NCI-H2227 (cell line): Measurements from ENCODE around the gene ZFHX3.

Experiments used
- DNase-seq: peaks from one replicate; lab custom pipeline; 2025; ENCODE audit not compliant: unreplicated experiment; lab: John Stamatoyannopoulos, UW

ZFHX3 gene

GRCh38 chr16:72911971-72912370 lies 136.0 kb downstream of the ZFHX3 start:
- no peak for DNase-seq

DNA sequence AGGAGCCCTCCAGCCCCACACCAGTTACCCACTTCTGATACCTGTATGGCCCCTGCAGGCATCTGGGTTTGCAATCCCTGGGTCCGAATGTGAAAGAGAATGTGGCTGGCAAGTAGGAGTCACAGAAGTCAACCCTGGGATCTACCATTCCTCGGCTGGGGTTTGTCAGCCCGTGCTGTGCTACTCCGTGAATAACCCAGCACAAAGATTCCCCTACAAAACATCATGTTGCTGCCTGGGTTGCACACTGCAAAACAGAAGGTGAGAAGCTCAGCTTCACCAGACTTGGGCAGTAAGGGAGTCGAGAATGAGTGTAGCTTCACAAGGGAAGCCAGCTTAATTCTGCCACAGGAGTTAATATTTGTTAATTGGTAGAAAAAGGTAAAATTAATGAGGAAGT lies 137.1 kb downstream of the ZFHX3 start:
- no peak for DNase-seq

- DNase-seq, result no peak
These were observed 137.5 kb downstream of the ZFHX3 start for GRCh38 chr16:72910381-72910780.

DNA sequence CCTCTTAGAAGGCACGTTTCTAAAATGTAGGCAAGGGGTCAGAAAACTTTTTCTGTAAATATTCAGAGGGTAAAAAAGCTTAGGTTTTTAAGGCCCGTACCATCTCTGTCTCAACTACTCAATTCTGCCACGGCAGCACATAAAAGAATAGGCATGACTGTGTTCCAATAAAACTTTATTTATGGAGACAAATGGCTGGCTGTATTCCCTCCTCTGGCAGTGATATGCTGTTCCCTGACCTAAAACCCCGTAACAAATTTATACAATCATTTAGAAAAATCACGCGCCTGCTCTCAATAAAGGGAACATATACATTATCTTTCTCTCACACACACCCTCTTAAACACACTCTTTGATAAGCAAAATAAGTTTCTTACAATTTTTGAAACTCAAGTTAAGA lies 138.7 kb downstream of the ZFHX3 start:
- no peak for DNase-seq

- peak; percentile 7 for DNase-seq
These were observed 139.4 kb downstream of the ZFHX3 start for GRCh38 chr16:72908362-72909167.

GRCh38 chr16:72905581-72905980 lies 142.3 kb downstream of the ZFHX3 start:
- no peak for DNase-seq

GRCh38 chr16:72903176-72903575 lies 144.8 kb downstream of the ZFHX3 start:
- no peak for DNase-seq

DNA sequence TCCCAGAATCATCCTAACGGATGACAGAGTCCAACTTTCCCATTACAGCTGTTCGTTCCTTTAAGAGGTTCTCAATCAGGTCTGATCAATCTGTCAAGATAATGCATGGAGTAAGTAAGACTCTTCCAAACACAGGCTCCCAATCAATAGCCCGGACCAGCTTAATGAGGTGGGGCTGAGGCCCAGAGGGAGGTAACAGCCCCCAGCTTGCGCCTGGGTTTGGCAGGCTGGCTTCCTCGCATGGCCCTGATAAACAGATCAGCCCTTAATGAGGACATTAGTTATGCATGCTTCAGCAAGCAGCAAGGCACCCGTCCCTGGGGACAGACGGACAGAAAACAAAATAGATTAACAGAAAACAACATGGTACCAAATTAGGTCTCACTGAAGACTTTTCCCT lies 145.7 kb downstream of the ZFHX3 start:
- no peak for DNase-seq

GRCh38 chr16:72901000-72901627 lies 146.8 kb downstream of the ZFHX3 start:
- no peak for DNase-seq

GRCh38 chr16:72898216-72898825 lies 149.6 kb downstream of the ZFHX3 start:
- no peak for DNase-seq

DNA sequence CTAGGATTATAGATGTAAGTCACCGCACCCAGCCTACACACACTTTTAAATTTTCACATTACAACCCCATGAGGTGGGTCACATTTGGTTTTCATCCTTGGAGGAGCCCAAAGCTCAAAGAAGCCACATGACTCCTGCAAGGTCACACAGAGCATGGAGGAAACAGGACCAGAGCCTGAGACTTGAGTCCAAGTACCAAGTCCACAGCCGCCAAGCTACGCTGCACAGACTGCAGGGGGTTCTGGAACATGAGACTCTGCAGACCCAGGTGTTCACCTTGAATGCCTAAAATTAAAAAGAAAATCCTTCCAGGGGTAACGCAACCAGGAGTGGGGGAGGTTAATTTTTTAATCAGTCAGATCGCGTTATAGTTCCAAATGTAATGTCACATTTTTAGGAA lies 150.2 kb downstream of the ZFHX3 start:
- DNase-seq, result no peak

DNA sequence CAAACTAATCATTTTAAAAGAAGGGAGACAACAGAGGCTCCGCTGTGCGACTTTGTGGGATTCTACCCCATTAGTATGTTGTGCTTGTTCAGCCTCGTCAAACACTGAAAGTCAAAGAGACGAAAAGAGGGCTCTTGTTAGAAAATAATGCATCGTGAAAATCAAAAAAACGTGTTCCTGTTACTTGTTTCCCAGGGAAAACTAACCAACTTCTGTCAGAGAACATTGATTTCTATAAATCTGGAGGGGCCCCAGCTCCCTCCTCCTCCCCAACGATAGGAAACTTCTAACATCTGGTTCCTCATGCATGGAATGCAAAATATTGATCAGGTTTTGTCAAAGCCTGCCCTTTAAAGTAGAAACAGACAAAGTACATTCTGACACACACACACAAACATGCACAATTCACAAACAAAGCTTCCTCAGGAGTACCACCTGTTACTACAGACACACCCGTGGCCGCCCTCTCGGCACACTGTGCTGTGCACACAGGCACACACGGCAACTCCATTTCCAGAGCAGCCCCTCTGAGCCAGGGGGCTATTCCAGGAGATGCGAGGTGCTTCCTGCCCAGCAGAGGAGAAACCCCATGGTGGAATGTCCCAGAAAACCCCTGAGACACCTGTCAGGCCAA lies 151.3 kb downstream of the ZFHX3 start:
- DNase-seq, result no peak

DNA sequence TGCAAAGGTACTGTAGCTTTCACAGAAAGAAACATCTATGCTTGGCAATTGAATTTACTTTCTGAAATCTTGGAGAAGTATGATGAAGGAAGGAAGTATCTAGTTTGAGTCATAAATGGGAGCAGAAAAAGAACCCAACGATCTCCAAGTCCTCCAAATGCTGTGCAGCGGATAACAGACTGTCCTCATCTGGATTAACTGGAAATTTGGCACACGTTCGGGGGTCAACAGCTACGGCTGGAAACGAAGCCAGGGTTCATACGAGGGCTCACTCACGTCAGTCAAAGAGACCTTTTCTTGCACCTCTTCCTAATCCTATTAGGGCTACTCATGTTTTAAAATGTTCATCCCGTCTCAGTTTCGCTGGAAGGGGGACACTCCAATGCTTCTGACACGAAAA lies 152.0 kb downstream of the ZFHX3 start:
- DNase-seq, result no peak

DNA sequence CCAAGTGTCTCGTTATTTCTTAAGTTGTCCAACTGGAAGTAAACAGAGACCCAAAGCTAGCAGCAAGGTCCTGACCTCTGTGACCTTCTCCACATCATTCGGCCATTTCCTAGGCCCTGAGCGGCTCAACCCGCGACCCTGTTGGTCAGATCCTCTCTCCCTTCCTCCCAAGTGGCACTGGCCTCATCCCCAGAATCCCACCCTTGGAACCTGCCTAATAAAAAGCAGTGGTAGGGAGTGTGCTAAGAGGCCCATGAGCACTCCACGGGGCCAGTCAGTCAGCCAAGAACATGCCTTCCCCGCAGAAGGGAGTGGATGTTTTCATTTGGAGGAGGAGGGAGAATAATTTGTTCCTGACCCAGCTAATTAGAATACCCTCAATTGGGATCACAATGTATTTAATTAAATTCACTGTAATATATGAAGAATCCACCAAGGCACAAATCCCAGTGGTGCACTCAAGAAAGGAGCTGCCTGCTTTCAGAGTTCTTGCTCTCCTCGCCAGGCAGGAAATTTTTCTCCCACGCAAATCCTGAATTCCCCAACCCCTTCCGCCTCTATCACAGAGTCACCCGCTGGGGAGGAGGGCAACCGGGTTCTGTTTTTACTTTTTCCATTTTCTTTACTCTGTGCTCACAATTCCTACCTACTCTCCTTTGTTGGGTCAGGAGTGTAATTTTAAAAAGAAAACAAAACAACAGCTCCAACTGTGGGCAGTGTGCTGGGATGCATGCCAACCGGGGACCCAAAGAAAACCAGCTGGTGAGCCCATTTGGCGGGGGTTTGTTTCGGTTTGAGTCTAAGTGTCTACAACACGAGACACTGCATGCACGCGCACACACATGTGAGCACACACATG lies 153.4 kb downstream of the ZFHX3 start:
- no peak for DNase-seq

DNA sequence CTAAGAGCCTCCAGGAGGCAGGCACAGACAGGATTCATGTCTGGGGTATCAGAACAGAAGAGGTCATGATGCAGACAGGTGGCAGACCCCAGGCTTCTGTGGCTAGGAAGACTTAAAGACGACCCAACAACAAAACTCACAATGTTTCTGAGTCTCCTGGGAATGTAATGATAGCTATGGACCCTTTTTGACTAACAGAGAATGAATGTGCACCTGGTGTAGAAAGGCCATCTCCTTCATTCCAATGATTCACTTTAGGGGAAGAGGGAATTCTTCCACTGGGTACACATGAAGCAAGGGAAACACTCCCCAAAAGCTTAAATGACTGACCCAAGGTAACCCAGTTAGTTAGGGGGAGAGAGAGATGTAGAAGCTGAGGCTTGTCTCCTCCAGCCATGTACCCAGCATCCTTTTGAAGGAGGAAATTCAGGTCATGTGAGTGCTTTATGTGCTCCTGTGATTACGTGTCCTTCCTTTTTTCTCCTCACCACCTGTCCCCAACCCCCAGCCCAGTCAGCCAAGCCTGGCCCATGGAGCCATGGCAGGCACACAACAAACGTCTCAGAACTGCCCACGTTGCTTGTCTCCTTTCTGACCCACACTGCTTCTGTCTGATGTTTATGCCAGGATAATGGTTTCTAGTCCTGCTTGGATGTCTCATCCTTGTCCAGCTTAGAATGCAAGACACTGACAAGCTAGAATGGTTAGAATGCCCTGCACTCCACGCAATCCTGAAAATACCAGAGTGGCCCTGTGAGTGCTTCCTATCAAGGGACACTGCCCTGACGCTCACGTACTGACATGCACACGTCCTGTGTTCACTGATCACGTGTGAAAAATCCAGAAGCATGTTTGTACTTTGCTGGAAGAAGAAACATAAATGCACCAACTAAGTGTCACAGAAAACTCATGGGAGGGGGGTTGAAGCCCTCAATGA lies 156.4 kb downstream of the ZFHX3 start:
- no peak for DNase-seq

DNA sequence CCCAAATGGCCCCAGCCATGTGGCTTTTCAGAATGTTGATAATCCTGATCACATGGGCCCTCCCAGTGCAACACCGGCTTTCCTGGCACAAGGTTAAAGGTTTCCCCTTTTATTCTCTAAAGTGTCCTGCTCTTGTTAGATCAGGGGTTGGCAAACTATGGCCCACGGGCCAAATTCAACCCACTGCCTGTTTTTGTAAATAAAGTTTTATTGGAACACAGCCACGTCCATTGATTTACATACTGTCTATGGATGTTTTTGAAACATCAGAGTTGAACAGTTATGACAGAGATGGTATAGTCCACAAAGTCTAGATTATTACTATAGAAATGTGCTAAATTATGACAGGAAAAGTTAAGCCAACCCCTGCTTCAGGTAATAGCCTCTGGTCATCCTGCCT lies 157.3 kb downstream of the ZFHX3 start:
- no peak for DNase-seq

GRCh38 chr16:72889616-72890582 lies 158.0 kb downstream of the ZFHX3 start:
- no peak for DNase-seq

GRCh38 chr16:72887537-72887936 lies 160.4 kb downstream of the ZFHX3 start:
- DNase-seq, result no peak
